WI38 (cell line): ENCODE data around the gene EPHB1.

Source experiments
- H3K4me3 ChIP-seq: 2 replicates; pipeline ENCODE4 v1.5.1; 2011; ENCODE audit warnings: low read depth, mild to moderate bottlenecking, control low read depth, low read length
- TF ChIP-seq, protein P1 (sequence below): IDR thresholded peaks from 2 replicates; pipeline ENCODE4 v1.5.1; 2012; ENCODE audit warnings: low read depth, mild to moderate bottlenecking, control low read depth, low read length

Gene EPHB1

GRCh38 chr3:134876836-134877235, 81.8 kb downstream of the EPHB1 start:
- TF ChIP-seq, protein P1, sequence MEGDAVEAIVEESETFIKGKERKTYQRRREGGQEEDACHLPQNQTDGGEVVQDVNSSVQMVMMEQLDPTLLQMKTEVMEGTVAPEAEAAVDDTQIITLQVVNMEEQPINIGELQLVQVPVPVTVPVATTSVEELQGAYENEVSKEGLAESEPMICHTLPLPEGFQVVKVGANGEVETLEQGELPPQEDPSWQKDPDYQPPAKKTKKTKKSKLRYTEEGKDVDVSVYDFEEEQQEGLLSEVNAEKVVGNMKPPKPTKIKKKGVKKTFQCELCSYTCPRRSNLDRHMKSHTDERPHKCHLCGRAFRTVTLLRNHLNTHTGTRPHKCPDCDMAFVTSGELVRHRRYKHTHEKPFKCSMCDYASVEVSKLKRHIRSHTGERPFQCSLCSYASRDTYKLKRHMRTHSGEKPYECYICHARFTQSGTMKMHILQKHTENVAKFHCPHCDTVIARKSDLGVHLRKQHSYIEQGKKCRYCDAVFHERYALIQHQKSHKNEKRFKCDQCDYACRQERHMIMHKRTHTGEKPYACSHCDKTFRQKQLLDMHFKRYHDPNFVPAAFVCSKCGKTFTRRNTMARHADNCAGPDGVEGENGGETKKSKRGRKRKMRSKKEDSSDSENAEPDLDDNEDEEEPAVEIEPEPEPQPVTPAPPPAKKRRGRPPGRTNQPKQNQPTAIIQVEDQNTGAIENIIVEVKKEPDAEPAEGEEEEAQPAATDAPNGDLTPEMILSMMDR = no peak
- H3K4me3 ChIP-seq = no peak overlapping the region

GRCh38 chr3:134877788-134878187, 82.7 kb downstream of the EPHB1 start:
- TF ChIP-seq, protein P1 = no peak
- no peak overlapping the region for H3K4me3 ChIP-seq

DNA sequence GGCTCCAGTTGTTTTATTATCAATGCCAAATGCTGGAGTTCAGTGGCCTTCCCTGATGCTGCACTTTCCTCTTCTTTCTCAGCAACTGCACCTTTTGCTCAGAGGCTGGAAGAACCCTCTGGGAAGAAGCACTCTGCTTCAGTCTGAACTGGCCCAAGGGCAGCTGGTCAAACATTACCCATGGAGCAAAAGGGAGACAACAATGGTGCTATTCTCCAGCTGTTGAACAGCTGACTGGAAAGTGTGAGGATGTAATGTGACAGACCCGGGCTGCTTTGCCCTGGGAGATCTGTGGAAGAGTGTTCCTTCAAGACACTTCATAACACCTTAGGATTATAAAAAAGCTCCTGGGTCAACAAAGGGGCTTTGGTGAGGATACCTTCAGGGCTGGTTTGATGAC, 84.9 kb downstream of the EPHB1 start:
- TF ChIP-seq, protein P1 = no peak

GRCh38 chr3:134880431-134880830, 85.4 kb downstream of the EPHB1 start:
- no peak overlapping the region for H3K4me3 ChIP-seq
- TF ChIP-seq, protein P1 = no peak

More for the DNA sequence above, 84.9 kb downstream of the EPHB1 start:
- no peak overlapping the region for H3K4me3 ChIP-seq

DNA sequence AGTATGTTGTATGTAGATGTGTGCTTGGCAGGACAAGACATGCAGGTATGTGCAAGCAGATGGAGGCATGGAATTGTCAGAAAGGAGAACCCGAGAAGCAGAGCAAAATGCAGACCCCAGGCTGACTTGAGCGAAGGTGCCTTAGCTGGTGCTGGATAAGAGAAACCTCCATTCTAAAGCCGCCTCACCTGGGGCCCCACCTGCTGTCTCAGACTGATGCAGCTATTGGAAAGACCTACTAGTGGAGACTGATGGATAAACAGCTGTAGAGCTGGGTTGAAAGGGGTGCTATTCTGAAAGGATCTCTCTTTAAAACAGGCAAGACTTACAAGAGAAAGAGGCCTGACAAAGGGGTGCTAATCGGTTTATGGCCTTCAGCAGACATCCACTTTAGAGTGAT, 86.2 kb downstream of the EPHB1 start:
- TF ChIP-seq, protein P1 = no peak
- H3K4me3 ChIP-seq = no peak overlapping the region

DNA sequence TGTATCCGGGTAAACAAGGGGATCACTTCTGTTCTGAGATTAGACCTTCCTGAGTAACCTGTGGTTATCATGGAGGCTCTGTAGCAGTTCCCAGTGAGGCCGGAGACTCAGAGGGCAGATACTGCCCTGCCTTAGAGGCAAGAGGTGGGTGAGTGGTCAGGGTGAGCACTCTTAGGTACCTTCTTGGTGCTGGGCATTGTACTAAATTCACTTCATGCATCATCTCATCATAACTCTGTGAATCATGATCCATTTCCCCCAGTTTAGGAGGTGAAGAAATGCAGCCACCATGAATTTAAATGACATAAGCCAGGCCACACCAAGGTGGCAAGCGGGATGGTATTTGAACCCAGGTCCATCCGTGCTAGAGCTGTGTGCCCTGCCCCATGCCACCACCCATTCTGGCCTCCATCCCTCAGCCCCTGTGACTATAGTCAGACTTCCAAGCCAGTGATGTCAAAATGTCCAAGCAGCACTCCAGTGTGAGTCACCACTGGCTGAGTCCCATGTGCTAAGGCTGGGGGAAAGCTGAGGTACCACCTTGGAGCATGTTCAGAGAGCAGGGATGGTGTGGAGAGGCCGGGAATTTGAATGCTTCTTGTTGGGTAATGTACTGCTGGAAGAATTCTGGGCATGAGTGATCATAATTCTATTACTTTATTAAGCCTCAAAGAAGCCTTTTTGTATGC, 88.8 kb downstream of the EPHB1 start:
- TF ChIP-seq, protein P1 = no peak
- no peak overlapping the region for H3K4me3 ChIP-seq

DNA sequence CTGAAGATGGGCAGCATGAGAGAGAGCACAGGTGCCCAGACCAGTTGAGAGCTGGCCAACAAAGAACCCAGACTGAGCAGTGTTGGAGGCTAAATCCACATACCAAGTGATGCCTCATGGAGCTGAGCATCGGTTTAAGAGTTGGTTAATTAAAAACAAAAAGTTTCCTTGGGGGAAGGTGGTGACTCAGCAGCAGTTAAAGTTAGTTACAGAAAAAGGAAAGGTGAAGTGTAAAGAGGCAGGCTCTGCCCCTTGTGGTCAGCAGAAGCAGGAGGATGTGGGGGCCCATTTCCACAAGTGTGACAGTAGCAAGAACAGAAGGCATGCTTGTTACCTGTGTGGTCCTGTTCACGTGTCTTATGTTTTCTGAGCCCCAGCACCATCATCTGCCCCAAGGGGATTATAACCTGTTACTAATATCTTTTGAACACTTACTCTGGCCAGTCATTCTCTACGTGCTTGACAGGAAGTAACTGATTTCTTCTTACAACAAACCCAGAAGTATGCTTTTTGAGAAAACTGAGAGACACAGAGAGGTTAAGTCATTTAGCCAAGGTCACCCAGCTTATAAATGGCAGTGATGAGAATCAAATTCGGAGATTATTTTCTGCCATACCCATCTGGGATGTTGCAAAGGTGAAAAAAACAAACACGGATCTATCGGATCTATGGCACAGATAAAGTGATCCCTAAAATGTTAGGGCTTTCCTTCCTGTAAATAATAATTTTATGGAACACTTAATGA, 91.0 kb downstream of the EPHB1 start:
- no peak overlapping the region for H3K4me3 ChIP-seq
- TF ChIP-seq, protein P1 = no peak
